ENCODE measurements around the gene LCNL1. TPM values are rescaled to one million over a fixed set of nuclear protein-coding genes. Genes with fewer than 3 reads are reported as not detected.

Gene LCNL1
- total and polyA plus RNA-seq, 10 of the 15 experiments (the other 5 are each of a cell fraction or from before 2014, with no cell fraction given) = not detected

- TF ChIP-seq E2F8 (IDR thresholded peaks at IDR 0.05; ENCODE audit: low read depth, partially characterized antibody) (no peak), POU2F2 (IDR thresholded peaks at IDR 0.05; ENCODE audit: borderline replicate concordance, low read depth, low read length) (no peak), CBX3 (IDR thresholded peaks at IDR 0.05; ENCODE audit: borderline replicate concordance, low read depth) (no peak), PAX5 (IDR thresholded peaks at IDR 0.05; ENCODE audit: borderline replicate concordance, low read depth, low read length) (0 out of 2 replicates have a peak, but pooled peaks have one; percentile 17), STAT3 (IDR thresholded peaks at IDR 0.05; ENCODE audit: low read depth, low read length) (no peak), EED (IDR thresholded peaks at IDR 0.05; ENCODE audit: low read depth) (no peak), ATF7 (IDR thresholded peaks at IDR 0.05; ENCODE audit: low read depth) (no peak), BHLHE40 (IDR thresholded peaks at IDR 0.05; ENCODE audit: borderline replicate concordance in 1 of 2, low read depth in 2 of 2, low read length in 1 of 2) (peak; percentile 58 to 83), RBBP5 (conservative IDR thresholded peaks at IDR 0.05) (no peak), KAT2A (conservative IDR thresholded peaks at IDR 0.05; ENCODE audit: control insufficient read depth, low read depth, low read length) (no peak), REST (IDR thresholded peaks at IDR 0.05; ENCODE audit: low read depth, low read length) (no peak), ZBED1 (IDR thresholded peaks at IDR 0.05; ENCODE audit: borderline replicate concordance) (no peak), ZNF622 (IDR thresholded peaks at IDR 0.05) (no peak), RAD51 (IDR thresholded peaks at IDR 0.05) (no peak), SUPT20H (IDR thresholded peaks at IDR 0.05; ENCODE audit: borderline replicate concordance, control insufficient read depth, low read depth, low read length) (no peak), MEF2B (IDR thresholded peaks at IDR 0.05; ENCODE audit: partially characterized antibody, poor library complexity, severe bottlenecking) (no peak), CBX5 (IDR thresholded peaks at IDR 0.05; ENCODE audit: low read depth) (no peak), CHD4 (IDR thresholded peaks at IDR 0.05) (no peak), CEBPZ (IDR thresholded peaks at IDR 0.05; ENCODE audit: low read depth, low read length) (peak; percentile 65; the same call in 1 of the 2 replicates), DPF2 (IDR thresholded peaks at IDR 0.05) (peak; percentile 93; the same call in 1 of the 2 replicates), NFYA (IDR thresholded peaks at IDR 0.05; ENCODE audit: borderline replicate concordance, low read depth, low read length) (no peak)
These were observed 38.1 kb upstream of the LCNL1 start, which contains the start of the genes C8G and FBXW5 (continued) for GRCh38 chr9:136944519-136945332.
